Heart right ventricle (tissue), 16 donors: Measurements from ENCODE around the gene GREB1L. TPM values are rescaled to one million over a fixed set of nuclear protein-coding genes. Genes with fewer than 3 reads are reported as not detected.

Source experiments
- ATAC-seq, 8 donors: fragments of 200-7000 bp; cut with Tn5 transposase; one replicate each; pipeline ENCODE4 v1.9.1; 2020; ENCODE audit warnings: mild to moderate bottlenecking in 8 of 8, moderate library complexity in 8 of 8, moderate number of reproducible peaks in 1 of 8
- DNase-seq, 2 donors: peaks; one replicate each; pipeline ENCODE4 v3.0.0-alpha.2; 2020
- H3K27ac ChIP-seq, 10 donors: fragments of 200-600 bp; sonication (generic) in 2 of 10; one replicate each; pipeline versions ENCODE4 v1.5.0 to v1.8.0; 2020 to 2022; ENCODE audit warnings: mild to moderate bottlenecking in 3 of 10
- H3K27me3 ChIP-seq, 7 donors: fragments of 200-600 bp; one replicate each; pipeline ENCODE4 v1.8.0; 2021 to 2022; ENCODE audit warnings: mild to moderate bottlenecking in 2 of 7
- H3K36me3 ChIP-seq, 9 donors: fragments of 200-600 bp; sonication (generic) in 1 of 9; one replicate each; pipeline versions ENCODE4 v1.5.0 to v1.8.0; 2020 to 2022; ENCODE audit warnings: mild to moderate bottlenecking in 2 of 9
- H3K4me1 ChIP-seq, 9 donors: fragments of 200-600 bp; sonication (generic) in 1 of 9; one replicate each; pipeline versions ENCODE4 v1.5.0 to v1.8.0; 2020 to 2022; ENCODE audit warnings: mild to moderate bottlenecking in 4 of 9
- H3K4me3 ChIP-seq, 10 donors: fragments of 200-600 bp; sonication (generic) in 2 of 10; one replicate each; pipeline versions ENCODE4 v1.5.0 to v1.8.0; 2020 to 2022; ENCODE audit warnings: mild to moderate bottlenecking in 7 of 10, moderate library complexity in 2 of 10
- H3K9me3 ChIP-seq, 11 donors: fragments of 200-600 bp in 10 of 11; sonication (generic) in 2 of 11; one replicate each; pipeline versions ENCODE4 v1.5.0 to v1.8.0; 2013 to 2022; ENCODE audit warnings: mild to moderate bottlenecking in 2 of 11, control low read depth in 1 of 11, moderate library complexity in 1 of 11
- WGBS, 2 donors: extraction: QIAGEN DNeasy Blood & Tissue Kit; methylation state at CpG; one replicate each; pipeline ENCODE4 v1.1.7; 2013; ENCODE audit warnings: inconsistent platforms in 1 of 2; 5-methylcytosine and 5-hydroxymethylcytosine counted together
- intact Hi-C, 10 donors: fragments of 100-400 bp; cut with DNase I; formaldehyde crosslinking; loops; one replicate each; pipeline versions ENCODE4 v1.11.1 to v1.14.2; 2022
- polyA plus RNA-seq, 2 donors: library from polyadenylated mRNA; stranded (reverse); fragments of 200-250 nt; gene quantifications; one replicate each; pipeline ENCODE4 v1.2.3, GENCODE V29; 2013
- total RNA-seq, 10 donors: library from RNA; stranded (reverse); fragmentation: NEBNext Ultra II Directional in 3 of 10; extraction: Animal tissue kit (Norgen Biotek cat#: 25700) in 3 of 10; gene quantifications; one replicate each; pipeline versions ENCODE4 v1.2.1 to v1.2.4, GENCODE V29; 2021 to 2023
- TF ChIP-seq, protein P1 (sequence below), 9 donors: fragments of 200-600 bp; sonication (generic) in 2 of 9; IDR thresholded peaks; one replicate each; pipeline versions ENCODE4 v1.5.0 to v1.8.0; 2021 to 2022; ENCODE audit warnings: antibody characterized with exemption in 9 of 9, mild to moderate bottlenecking in 5 of 9, moderate library complexity in 1 of 9
- donor health status: Arrhythmogenic right ventricular cardiomyopathy.
- donor health status: ischemic (EF 13 %, LVEDD 7.1; RV severe dilation, severe dysfunction).
- donor health status: healthy with polysubstance abuse.
- donor health status: DM: no; HTN: yes; CAD: no.
- donor health status: DM: no; HTN: no; CAD: no.
- donor health status: ischemic (EF 25% LVEDD 6.9; RV normal size, moderate dysfunction).
- donor health status: ischemic (EF 25% LVEDD 5.7; RV mildly dilated, moderate dysfunction).
- donor health status: healthy.
- donor health status: DM: yes; HTN: yes; CAD: no.
- donor health status: Ischemic cardiomyopathy.
- donor health status: ischemic (EF 35%, LVEDD 5.7; RV mildly dilated, moderate dysfunction).
- donor health status: nonischemic (EF 11% LVEDD 7.7; RV severe dilation, severe dysfunction).
- donor health status: DM: yes; HTN: yes; CAD: no.
- donor health status: PGD.
- donor health status: ischemic (EF 29% LVEDD 5.4; RV normal size, mild dysfunction).
- donor health status: nonischemic (EF 23%, LVEDD 6.1; RV moderate dilation, normal function).

Gene GREB1L
- total and polyA plus RNA-seq, 12 donors: 0.54 to 14.3 (median 10.9) TPM

DNA sequence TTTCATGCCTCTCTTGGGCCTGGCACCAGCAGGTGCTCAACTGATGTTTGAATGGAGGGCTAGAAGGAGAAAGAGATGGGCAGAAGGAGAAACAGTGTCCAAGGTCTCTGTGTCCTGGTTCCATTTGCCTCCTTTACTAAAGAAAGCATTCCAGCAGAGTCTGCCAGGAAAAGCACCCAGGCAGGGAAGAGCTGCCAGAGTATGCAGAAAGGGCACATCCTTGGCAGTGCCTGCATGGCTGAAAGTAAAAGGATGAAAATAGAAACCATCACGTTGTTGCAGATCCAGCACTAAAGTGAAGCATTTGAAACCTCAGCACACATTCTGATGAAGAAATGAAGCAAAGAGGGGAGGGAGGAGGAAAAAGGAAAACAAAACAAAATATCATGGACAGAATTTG lies 216.3 kb downstream of the GREB1L start:
- Histone ChIP-seq H3K36me3 (no peaks in the 10 kb centered on the region), H3K27ac (peak overlapping the region; percentile 26 to 90 (median 80)), H3K4me1 (peaks cover 0 to 35% (median 5%) of the 10 kb centered on the region in 9 donors), H3K4me3 (no peak overlapping the region), H3K9me3 (no peaks in the 10 kb centered on the region), H3K27me3 (no peaks in the 10 kb centered on the region)
- WGBS, 2 donors: 27 to 48% methylated on average over 1 of the region's 1 CpG
- TF ChIP-seq, protein P1, sequence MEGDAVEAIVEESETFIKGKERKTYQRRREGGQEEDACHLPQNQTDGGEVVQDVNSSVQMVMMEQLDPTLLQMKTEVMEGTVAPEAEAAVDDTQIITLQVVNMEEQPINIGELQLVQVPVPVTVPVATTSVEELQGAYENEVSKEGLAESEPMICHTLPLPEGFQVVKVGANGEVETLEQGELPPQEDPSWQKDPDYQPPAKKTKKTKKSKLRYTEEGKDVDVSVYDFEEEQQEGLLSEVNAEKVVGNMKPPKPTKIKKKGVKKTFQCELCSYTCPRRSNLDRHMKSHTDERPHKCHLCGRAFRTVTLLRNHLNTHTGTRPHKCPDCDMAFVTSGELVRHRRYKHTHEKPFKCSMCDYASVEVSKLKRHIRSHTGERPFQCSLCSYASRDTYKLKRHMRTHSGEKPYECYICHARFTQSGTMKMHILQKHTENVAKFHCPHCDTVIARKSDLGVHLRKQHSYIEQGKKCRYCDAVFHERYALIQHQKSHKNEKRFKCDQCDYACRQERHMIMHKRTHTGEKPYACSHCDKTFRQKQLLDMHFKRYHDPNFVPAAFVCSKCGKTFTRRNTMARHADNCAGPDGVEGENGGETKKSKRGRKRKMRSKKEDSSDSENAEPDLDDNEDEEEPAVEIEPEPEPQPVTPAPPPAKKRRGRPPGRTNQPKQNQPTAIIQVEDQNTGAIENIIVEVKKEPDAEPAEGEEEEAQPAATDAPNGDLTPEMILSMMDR (IDR thresholded peaks at IDR 0.05): no peak
- DNase-seq (peak; percentile 32 to 70), ATAC-seq (peak; percentile 80 to 93 (median 86))
- intact Hi-C loops: no loop called here

DNA sequence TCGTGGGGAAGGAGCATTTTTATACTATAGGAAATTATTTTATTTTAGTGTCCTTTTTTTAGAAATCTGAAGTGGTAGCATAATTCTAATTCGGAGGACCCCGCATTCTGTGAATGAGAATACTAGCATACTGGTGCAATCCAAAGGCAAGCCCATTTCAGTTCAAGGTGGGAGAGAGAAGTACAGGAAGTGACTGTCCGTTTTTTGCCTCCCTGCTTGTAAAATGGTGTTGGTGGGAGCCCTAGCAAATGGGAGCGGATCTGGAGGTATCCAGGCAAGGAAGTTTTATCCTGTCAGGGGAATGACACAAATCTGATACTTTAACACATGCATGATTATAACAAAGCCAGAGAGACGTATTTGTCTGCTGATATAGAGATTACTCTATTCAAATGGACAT lies 216.8 kb downstream of the GREB1L start:
- H3K27me3 ChIP-seq: no peaks in the 10 kb centered on the region
- H3K4me1 ChIP-seq: peaks cover 0 to 33% (median 5%) of the 10 kb centered on the region in 9 donors
- H3K9me3 ChIP-seq: no peaks in the 10 kb centered on the region
- WGBS, 2 donors: 45 to 63% methylated on average over 6 of the region's 6 CpGs
- DNase-seq (no peak), ATAC-seq (peak in 5 of 8 donors; percentile 15 to 54 (median 25))
- intact Hi-C loops: no loop called here
- no peak overlapping the region for H3K4me3 ChIP-seq
- H3K27ac ChIP-seq: peak overlapping the region; percentile 26 to 90 (median 80)
- no peaks in the 10 kb centered on the region for H3K36me3 ChIP-seq
- TF ChIP-seq, protein P1 (IDR thresholded peaks at IDR 0.05): no peak

DNA sequence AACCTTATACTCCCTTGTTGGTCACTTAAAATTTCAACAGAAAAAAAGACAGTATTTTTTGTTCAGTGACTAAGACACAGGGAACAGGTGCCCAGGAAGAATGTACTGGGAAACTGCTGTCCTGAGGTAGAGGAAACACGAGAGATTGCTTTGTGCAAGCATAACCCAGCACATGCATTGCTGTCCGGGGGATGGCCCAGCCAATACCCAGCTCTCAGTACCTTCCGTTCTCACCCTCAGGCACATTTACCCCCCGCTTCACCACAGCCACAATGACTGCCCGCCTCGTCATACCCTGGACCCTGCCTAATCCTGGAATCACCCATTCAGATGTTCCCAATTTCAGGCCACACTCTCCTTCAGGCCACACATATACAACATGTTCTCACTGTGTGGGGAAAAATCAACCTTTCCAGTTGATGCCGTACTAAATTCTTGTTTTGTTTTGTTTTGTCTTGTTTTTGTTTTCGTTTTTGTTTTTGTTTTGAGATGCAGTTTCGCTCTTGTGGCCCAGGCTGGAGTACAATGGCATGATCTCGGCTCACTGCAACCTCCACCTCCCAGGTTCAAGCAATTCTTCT lies 217.8 kb downstream of the GREB1L start:
- Histone ChIP-seq H3K9me3 (no peaks in the 10 kb centered on the region), H3K4me3 (no peak overlapping the region), H3K36me3 (no peaks in the 10 kb centered on the region), H3K27ac (peak overlapping the region in 6 of 10 donors; percentile 73 to 90 (median 80)), H3K4me1 (peaks cover 0 to 33% (median 5%) of the 10 kb centered on the region in 9 donors), H3K27me3 (no peaks in the 10 kb centered on the region)
- DNase-seq (no peak), ATAC-seq (peak in 2 of 8 donors; percentile 7 to 17)
- WGBS, 2 donors: 86 to 90% methylated on average over 10 of the region's 10 CpGs
- intact Hi-C loops: no loop called here
- TF ChIP-seq, protein P1 (IDR thresholded peaks at IDR 0.05): no peak

DNA sequence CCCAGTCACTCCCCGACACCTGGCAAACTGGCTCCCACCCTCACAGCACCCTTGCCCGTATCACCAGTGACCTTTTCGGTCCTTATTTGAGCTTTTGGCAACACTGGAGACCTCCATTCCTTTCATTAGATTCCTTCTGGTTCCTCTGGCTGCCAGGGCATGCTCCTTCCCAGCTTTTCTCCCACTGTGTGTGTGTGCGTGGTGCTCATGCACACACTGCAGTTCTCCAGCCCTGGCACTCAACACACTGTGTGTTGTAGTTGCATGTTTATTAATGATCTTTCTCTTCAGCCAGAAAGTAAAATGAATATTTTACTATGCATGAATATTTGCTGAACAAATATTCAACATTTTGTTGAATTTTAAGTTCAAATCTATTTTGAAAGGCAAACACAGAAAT lies 219.4 kb downstream of the GREB1L start:
- H3K27ac ChIP-seq: no peak overlapping the region
- TF ChIP-seq, protein P1 (IDR thresholded peaks at IDR 0.05): no peak
- no peak overlapping the region for H3K4me3 ChIP-seq
- H3K4me1 ChIP-seq: peaks cover 0 to 30% (median 5%) of the 10 kb centered on the region in 9 donors
- no peaks in the 10 kb centered on the region for H3K9me3 ChIP-seq
- ATAC-seq (peak in 4 of 8 donors; percentile 26 to 45 (median 32)), DNase-seq (no peak)
- no peaks in the 10 kb centered on the region for H3K27me3 ChIP-seq
- no peaks in the 10 kb centered on the region for H3K36me3 ChIP-seq
- intact Hi-C loops: no loop called here
- 66 to 77% methylated on average over 4 of the region's 4 CpGs for WGBS, 2 donors
